ENCODE data around the gene DNAJC30.
A peak's percentile ranks its signal among the peaks of the same experiment; 100 is the strongest.
"Not testable (repeated sequence)": the region's sequence is repeated elsewhere in the genome, so short reads cannot be mapped to it uniquely, and the experiment has no call there.

The DNAJC30 gene

GRCh38 chr7:73668886-73669230 is 14.4 kb downstream of the DNAJC30 start:
- Histone ChIP-seq H3K4me1 (ENCODE audit: control insufficient read depth, low read depth, low read length) (no peaks in the 10 kb centered on the region), H2AK5ac (ENCODE audit: low read length) (no peak overlapping the region), H4K8ac (ENCODE audit: low read depth, low read length) (no peak overlapping the region), H3K23ac (ENCODE audit: low read length) (no peak overlapping the region), H3K79me2 (ENCODE audit: control insufficient read depth, insufficient read depth, low read length) (no peaks in the 10 kb centered on the region), H3K36me3 (ENCODE audit: control insufficient read depth, insufficient read depth, low read length) (no peaks in the 10 kb centered on the region), H2BK5ac (ENCODE audit: low read length) (no peak overlapping the region), H3K4me3 (ENCODE audit: low read length) (no peak overlapping the region), H2BK15ac (replicated peaks; ENCODE audit: low read depth) (no peak overlapping the region), H3K4ac (ENCODE audit: low read depth, low read length) (no peak overlapping the region), H3K56ac (ENCODE audit: low read length) (peak overlapping the region; percentile 73), H3K27me3 (ENCODE audit: insufficient read depth, low read length, poor library complexity) (no peaks in the 10 kb centered on the region), H3K18ac (ENCODE audit: low read length) (no peak overlapping the region), H3K9ac (ENCODE audit: low read length) (peak overlapping the region; percentile 27), H2BK120ac (ENCODE audit: low read depth, low read length) (no peak overlapping the region), H3K79me1 (ENCODE audit: low read length) (no peaks in the 10 kb centered on the region), H3K27ac (ENCODE audit: low read depth, low read length) (no peak overlapping the region), H4K5ac (ENCODE audit: low read length) (no peak overlapping the region), H3K4me2 (ENCODE audit: low read length) (no peak overlapping the region)
- no peak for DNase-seq
- no CpG with 5 or more reads among the region's 5 CpGs for WGBS (ENCODE audit: extremely low coverage, insufficient coverage, low lambda C conversion rate)

- peak overlapping the region; percentile 75 for H3K18ac ChIP-seq (ENCODE audit: low read length)
- H3K56ac ChIP-seq (ENCODE audit: low read length) = peak overlapping the region; percentile 73
- H2BK5ac ChIP-seq (ENCODE audit: low read length) = no peak overlapping the region
- DNase-seq = no peak
- peak overlapping the region; percentile 25 for H3K4me2 ChIP-seq (ENCODE audit: low read length)
- H4K5ac ChIP-seq (ENCODE audit: low read length) = no peak overlapping the region
- H2BK120ac ChIP-seq (ENCODE audit: low read depth, low read length) = no peak overlapping the region
- H3K27ac ChIP-seq (ENCODE audit: low read depth, low read length) = no peak overlapping the region
- no peaks in the 10 kb centered on the region for H3K79me2 ChIP-seq (ENCODE audit: control insufficient read depth, insufficient read depth, low read length)
- no peak overlapping the region for H2BK15ac ChIP-seq (replicated peaks; ENCODE audit: low read depth)
- no peak overlapping the region for H4K8ac ChIP-seq (ENCODE audit: low read depth, low read length)
- no peaks in the 10 kb centered on the region for H3K27me3 ChIP-seq (ENCODE audit: insufficient read depth, low read length, poor library complexity)
- peak overlapping the region; percentile 54 for H3K9ac ChIP-seq (ENCODE audit: low read length)
- no peaks in the 10 kb centered on the region for H3K4me1 ChIP-seq (ENCODE audit: control insufficient read depth, low read depth, low read length)
- H3K4ac ChIP-seq (ENCODE audit: low read depth, low read length) = peak overlapping the region; percentile 17
- H3K4me3 ChIP-seq (ENCODE audit: low read length) = peak overlapping the region; percentile 40
- H3K36me3 ChIP-seq (ENCODE audit: control insufficient read depth, insufficient read depth, low read length) = no peaks in the 10 kb centered on the region
- WGBS (ENCODE audit: extremely low coverage, insufficient coverage, low lambda C conversion rate) = no CpG with 5 or more reads among the region's 52 CpGs
- no peaks in the 10 kb centered on the region for H3K79me1 ChIP-seq (ENCODE audit: low read length)
- no peak overlapping the region for H2AK5ac ChIP-seq (ENCODE audit: low read length)
- H3K23ac ChIP-seq (ENCODE audit: low read length) = no peak overlapping the region
Observed at GRCh38 chr7:73668103-73668885, 15.0 kb downstream of the DNAJC30 start.

GRCh38 chr7:73667344-73668102 is 15.7 kb downstream of the DNAJC30 start, which contains the start of gene VPS37D:
TSS of gene VPS37D (plus strand) at chr7:73667831. CDS start at chr7:73667959, 128 bp downstream.
- H3K27ac ChIP-seq (ENCODE audit: low read depth, low read length) = no peak within 1 kb of the TSS
- H3K79me2 ChIP-seq (ENCODE audit: control insufficient read depth, insufficient read depth, low read length) = no peaks in the 10 kb centered on the region
- H3K18ac ChIP-seq (ENCODE audit: low read length) = peak within 1 kb of the TSS; percentile 75
- H3K27me3 ChIP-seq (ENCODE audit: insufficient read depth, low read length, poor library complexity) = no peaks in the 10 kb centered on the region
- no peaks in the 10 kb centered on the region for H3K79me1 ChIP-seq (ENCODE audit: low read length)
- peak within 1 kb of the TSS; percentile 25 for H3K4me2 ChIP-seq (ENCODE audit: low read length)
- no peaks in the 10 kb centered on the region for H3K4me1 ChIP-seq (ENCODE audit: control insufficient read depth, low read depth, low read length)
- no peak within 1 kb of the TSS for H3K23ac ChIP-seq (ENCODE audit: low read length)
- no peaks in the 10 kb centered on the region for H3K36me3 ChIP-seq (ENCODE audit: control insufficient read depth, insufficient read depth, low read length)
- no peak within 1 kb of the TSS for H4K8ac ChIP-seq (ENCODE audit: low read depth, low read length)
- peak within 1 kb of the TSS; percentile 40 for H3K4me3 ChIP-seq (ENCODE audit: low read length)
- H4K5ac ChIP-seq (ENCODE audit: low read length) = no peak within 1 kb of the TSS
- no peak within 1 kb of the TSS for H2BK120ac ChIP-seq (ENCODE audit: low read depth, low read length)
- H3K9ac ChIP-seq (ENCODE audit: low read length) = peak within 1 kb of the TSS; percentile 54
- H2BK5ac ChIP-seq (ENCODE audit: low read length) = no peak within 1 kb of the TSS
- peak within 1 kb of the TSS; percentile 17 for H3K4ac ChIP-seq (ENCODE audit: low read depth, low read length)
- WGBS (ENCODE audit: extremely low coverage, insufficient coverage, low lambda C conversion rate) = no CpG with 5 or more reads among the region's 79 CpGs
- no peak within 1 kb of the TSS for H2BK15ac ChIP-seq (replicated peaks; ENCODE audit: low read depth)
- no peak within 1 kb of the TSS for H2AK5ac ChIP-seq (ENCODE audit: low read length)
- peak; percentile 92 for DNase-seq
- peak within 1 kb of the TSS; percentile 73 for H3K56ac ChIP-seq (ENCODE audit: low read length)

- H3K18ac ChIP-seq (ENCODE audit: low read length) = no peak overlapping the region
- DNase-seq = no peak
- no peaks in the 10 kb centered on the region for H3K4me1 ChIP-seq (ENCODE audit: control insufficient read depth, low read depth, low read length)
- H3K79me1 ChIP-seq (ENCODE audit: low read length) = no peaks in the 10 kb centered on the region
- no peak overlapping the region for H2AK5ac ChIP-seq (ENCODE audit: low read length)
- H3K27ac ChIP-seq (ENCODE audit: low read depth, low read length) = no peak overlapping the region
- H3K9ac ChIP-seq (ENCODE audit: low read length) = no peak overlapping the region
- no peak overlapping the region for H2BK120ac ChIP-seq (ENCODE audit: low read depth, low read length)
- H2BK5ac ChIP-seq (ENCODE audit: low read length) = no peak overlapping the region
- H3K4me3 ChIP-seq (ENCODE audit: low read length) = no peak overlapping the region
- H4K5ac ChIP-seq (ENCODE audit: low read length) = no peak overlapping the region
- no peaks in the 10 kb centered on the region for H3K79me2 ChIP-seq (ENCODE audit: control insufficient read depth, insufficient read depth, low read length)
- no peak overlapping the region for H3K4me2 ChIP-seq (ENCODE audit: low read length)
- H3K36me3 ChIP-seq (ENCODE audit: control insufficient read depth, insufficient read depth, low read length) = no peaks in the 10 kb centered on the region
- no peak overlapping the region for H3K23ac ChIP-seq (ENCODE audit: low read length)
- H3K56ac ChIP-seq (ENCODE audit: low read length) = no peak overlapping the region
- no peak overlapping the region for H4K8ac ChIP-seq (ENCODE audit: low read depth, low read length)
- no peak overlapping the region for H2BK15ac ChIP-seq (replicated peaks; ENCODE audit: low read depth)
- no peaks in the 10 kb centered on the region for H3K27me3 ChIP-seq (ENCODE audit: insufficient read depth, low read length, poor library complexity)
- H3K4ac ChIP-seq (ENCODE audit: low read depth, low read length) = no peak overlapping the region
Observed at GRCh38 chr7:73663033-73663432, 20.2 kb downstream of the DNAJC30 start.

GRCh38 chr7:73660594-73660993 is 22.7 kb downstream of the DNAJC30 start:
- not testable (repeated sequence) for H4K8ac ChIP-seq (ENCODE audit: low read depth, low read length); H3K23ac ChIP-seq (ENCODE audit: low read length); H3K4ac ChIP-seq (ENCODE audit: low read depth, low read length); H3K56ac ChIP-seq (ENCODE audit: low read length); H3K9ac ChIP-seq (ENCODE audit: low read length); H3K4me1 ChIP-seq (ENCODE audit: control insufficient read depth, low read depth, low read length); H3K4me2 ChIP-seq (ENCODE audit: low read length); H3K79me1 ChIP-seq (ENCODE audit: low read length); H3K27ac ChIP-seq (ENCODE audit: low read depth, low read length); H2AK5ac ChIP-seq (ENCODE audit: low read length); H3K18ac ChIP-seq (ENCODE audit: low read length); H3K79me2 ChIP-seq (ENCODE audit: control insufficient read depth, insufficient read depth, low read length); H2BK15ac ChIP-seq (replicated peaks; ENCODE audit: low read depth); H2BK120ac ChIP-seq (ENCODE audit: low read depth, low read length); H2BK5ac ChIP-seq (ENCODE audit: low read length); DNase-seq; H3K36me3 ChIP-seq (ENCODE audit: control insufficient read depth, insufficient read depth, low read length); H3K4me3 ChIP-seq (ENCODE audit: low read length); H3K27me3 ChIP-seq (ENCODE audit: insufficient read depth, low read length, poor library complexity); H4K5ac ChIP-seq (ENCODE audit: low read length)
- no CpG with 5 or more reads among the region's 4 CpGs for WGBS (ENCODE audit: extremely low coverage, insufficient coverage, low lambda C conversion rate)

Measured in mesendoderm (in vitro differentiated cells).